GM19023 (cell line): Measurements from ENCODE around the gene SFTPB.
A peak's percentile ranks its signal among the peaks of the same experiment; 100 is the strongest.
"Not testable (repeated sequence)": the region's sequence is repeated elsewhere in the genome, so short reads cannot be mapped to it uniquely, and the experiment has no call there.

Experiments used
- ATAC-seq: cut with Tn5 transposase; IDR thresholded peaks from one replicate; pipeline ENCODE4 v1.9.1; 2021; ENCODE audit warnings: mild to moderate bottlenecking, moderate library complexity; ENCODE audit not compliant: unreplicated experiment

Gene SFTPB

DNA sequence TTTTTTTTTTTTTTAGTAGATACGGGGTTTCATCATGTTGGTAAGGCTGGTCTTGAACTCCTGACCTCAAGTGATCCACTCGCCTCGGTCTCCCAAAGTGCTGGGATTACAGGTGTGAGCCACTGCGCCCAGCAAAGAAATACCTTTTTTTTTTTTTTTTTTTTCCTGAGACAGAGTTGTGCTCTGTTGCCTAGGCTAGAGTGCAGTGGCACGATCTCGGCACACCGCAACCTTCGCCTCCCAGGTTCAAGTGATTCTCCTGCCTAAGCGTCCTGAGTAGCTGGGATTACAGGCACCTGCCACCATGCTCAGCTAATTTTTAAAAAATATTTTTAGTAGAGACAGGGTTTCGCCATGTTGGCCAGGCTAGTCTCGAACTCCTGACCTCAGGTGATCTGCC is 7.7 kb downstream of the SFTPB start:
- ATAC-seq = not testable (repeated sequence)

DNA sequence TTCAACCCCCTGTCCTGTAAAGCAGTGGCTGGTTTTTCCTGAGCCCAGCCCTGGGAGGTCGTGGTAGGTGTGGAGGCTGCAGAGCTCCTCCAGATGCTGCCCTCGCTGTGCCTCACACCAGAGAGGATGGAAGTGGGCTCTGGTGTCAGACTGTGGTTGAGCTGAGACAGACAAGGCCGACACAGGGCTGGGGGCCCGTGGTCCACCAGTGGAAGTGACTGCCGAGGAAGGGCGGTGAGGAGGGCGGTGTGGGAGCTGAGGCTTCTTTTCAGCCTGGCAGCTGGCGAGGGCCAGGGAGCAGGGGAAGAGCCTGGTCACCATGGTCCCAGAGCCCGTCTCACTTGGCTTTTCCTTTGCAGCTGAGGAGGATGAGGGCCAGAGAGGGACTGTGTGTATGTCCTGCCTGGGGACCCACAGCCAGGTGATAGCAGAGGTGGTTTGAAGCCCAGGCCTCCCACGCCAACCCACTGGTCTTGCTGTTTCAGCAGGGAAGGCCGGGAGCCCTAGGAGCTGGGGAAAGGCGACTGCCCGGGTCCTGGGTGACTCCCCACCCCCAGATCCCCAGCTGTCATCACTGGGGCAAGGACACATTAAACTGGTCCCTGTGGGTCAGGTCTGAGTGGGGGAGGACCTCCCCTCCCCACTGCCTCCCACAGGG is 8.5 kb downstream of the SFTPB start:
- no peak for ATAC-seq

DNA sequence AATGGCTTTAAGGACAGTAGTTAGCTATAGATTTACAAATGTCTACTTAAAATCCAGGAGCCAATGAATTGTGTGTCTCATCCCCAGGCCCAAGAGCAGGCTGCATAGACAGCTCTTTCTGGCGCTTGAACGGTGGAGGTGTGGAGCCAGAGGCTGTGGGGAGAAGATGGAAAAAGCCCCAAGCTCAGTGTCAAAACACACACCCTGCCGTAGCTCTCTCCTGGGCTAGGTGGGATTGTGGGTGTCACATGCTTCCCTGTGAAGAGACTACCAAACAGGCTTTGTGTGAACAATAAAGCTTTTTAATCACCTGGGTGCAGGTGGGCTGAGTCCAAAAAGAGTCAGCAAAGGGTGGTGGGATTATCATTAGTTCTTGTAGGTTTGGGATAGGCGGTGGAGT is 10.6 kb downstream of the SFTPB start:
- ATAC-seq = not testable (repeated sequence)

DNA sequence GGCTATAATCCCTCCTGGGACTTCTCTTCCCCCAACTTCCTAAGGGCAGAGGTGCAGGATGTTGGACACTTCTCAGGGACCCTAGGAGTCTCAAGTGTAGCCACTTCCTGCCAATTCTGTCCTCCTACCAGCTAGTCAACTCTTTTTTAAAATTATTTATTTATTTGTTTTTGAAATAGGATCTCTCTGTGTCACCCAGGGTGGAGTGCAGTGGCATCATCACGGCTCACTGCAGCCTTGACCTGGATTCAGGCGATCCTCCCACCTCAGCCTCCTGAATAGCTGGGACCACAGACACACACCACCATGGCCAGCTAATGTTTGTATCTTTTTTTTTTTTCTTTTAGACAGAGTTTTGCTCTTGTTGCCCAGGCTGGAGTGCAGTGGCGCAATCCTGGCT is 11.5 kb downstream of the SFTPB start:
- ATAC-seq = no peak

DNA sequence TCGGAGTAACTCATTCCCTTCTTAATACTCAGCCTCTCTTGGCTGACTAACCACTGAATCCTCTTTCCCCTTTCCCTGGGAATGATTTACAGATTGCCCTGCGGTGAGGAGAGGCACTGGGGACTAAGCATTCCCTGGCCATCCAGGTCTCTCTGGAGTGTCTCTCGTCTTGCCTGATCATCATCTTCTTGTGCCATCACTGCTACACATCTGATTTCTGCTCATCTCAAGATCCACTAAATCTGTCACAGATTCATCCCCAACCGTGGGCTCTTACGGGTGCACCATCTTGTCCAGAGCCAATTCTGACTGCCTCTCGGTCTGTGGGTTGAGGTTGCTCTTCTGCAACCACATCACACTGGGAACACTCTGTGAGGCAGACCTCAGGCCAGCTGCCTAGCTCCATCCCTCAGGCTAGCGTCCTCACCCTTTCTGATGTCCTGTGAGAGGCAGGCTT is 12.0 kb downstream of the SFTPB start:
- no peak for ATAC-seq

DNA sequence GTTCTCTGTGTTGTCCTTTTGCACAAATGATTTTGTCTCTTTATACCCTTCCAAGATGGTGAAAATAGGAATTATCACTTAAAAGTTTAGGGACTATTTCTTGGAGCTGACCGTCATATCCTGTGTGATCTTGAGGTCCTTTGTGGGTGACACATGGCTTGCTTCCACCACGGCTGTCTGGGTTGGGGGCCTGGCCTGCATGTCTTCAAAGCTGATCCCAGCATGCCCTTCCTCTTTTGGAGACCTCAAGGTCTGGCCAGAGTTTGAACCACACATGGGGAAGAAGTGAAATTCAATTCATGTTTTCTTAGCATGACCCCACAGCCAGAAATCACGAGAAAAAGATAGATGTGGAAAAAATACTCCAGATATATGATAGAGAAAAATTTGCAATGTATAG is 14.0 kb downstream of the SFTPB start:
- no peak for ATAC-seq

DNA sequence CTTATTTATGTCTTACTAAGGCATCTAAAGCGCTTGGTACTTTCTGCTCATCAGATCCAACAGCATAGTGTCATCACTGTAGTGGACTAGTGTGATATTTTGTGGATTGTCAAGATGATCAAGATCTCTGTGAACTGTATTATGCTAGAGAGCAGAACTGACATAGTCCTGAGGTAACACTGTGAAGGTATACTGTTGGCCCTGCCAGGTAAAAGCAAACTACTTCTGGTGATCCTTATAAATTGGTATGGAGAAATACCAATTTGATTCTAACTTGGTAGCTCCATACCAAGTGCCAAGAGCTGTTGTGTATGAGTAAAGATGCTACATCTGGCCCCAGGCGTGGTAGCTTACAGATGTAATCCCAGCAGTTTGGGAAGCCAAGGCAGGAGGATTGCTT is 15.9 kb downstream of the SFTPB start:
- ATAC-seq = no peak

DNA sequence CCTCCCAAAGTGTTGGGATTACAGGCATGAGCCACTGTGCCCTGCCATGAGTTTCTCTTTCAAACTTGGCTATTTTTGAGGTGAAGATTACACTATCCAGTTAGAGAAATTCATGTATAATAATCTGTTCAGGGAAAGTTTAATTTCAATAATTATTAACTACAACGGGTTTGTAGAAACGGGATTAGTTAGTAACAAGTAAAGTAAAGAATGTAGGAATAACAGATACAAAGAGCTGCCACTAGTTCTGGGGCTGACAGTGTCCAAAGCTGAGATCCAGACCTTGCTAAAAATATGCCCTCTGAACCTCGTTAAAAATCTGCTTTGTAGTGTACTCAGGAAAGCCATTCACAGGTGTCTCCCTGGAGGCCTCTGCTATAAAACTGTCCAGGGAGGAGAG is 16.9 kb downstream of the SFTPB start:
- no peak for ATAC-seq

DNA sequence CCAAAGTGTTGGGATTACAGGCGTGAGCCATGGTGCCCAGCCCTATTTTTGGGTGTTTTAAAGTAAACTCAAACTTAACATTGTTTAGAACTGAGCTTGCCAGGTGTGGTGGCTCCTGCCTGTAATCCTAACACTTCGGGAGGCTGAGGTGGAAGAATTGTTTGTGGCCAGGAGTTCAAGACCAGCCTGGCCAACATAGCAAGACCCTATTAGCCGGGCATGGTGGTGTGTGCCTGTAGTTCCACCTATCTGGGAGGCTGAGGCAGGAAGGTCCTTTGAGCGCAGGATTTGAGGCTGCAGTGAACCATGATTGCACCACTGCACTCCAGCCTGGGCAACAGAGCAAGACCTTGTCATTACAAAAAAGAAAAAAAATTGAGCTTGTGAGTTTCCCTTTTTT is 17.5 kb downstream of the SFTPB start:
- no peak for ATAC-seq

DNA sequence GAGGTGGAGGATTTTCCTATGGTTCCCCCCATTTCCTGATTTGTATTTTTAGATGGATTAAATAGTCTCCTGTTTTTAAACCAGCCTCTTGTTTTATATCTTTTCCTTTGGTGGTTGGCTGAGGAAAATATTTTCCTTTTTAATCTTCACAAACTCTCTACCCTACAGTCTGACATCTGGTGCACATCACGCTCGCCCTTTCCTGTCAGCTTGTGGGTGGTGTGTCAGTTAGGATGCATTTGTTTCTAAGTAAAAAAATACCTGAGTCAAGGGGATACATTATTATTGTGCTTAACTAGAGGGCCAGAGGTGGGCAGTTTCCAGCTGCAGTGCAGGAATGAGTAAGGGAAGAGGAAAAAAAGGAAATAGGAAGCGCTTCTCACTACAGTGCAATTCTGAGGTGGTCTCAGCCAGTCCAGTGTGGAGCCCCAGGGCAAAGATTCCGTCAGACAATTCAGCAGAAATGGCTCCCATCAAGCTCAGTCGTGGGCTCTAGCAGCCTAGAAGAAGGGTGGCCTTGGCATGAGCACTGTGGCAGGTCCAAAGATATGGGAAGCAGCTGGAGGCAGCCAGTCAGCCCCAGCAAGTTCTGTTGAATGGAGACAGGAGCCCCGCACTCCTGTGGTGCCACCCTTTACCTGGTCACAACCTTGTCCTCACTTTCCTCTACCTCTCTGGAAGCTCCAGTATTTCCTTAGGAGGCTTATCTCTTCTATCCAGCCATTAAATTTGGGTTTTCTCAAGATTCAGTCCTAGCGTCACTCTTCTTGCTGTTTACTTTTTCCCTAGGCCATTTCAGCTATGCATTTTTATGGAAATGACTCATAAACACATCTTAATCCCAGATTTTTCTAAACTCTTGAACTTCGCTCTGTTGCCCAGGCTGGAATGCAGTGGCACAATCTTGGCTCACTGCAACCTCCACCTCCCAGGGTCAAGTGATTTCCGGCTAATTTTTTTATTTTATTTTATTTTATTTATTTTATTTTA is 18.5 kb downstream of the SFTPB start:
- ATAC-seq = no peak

DNA sequence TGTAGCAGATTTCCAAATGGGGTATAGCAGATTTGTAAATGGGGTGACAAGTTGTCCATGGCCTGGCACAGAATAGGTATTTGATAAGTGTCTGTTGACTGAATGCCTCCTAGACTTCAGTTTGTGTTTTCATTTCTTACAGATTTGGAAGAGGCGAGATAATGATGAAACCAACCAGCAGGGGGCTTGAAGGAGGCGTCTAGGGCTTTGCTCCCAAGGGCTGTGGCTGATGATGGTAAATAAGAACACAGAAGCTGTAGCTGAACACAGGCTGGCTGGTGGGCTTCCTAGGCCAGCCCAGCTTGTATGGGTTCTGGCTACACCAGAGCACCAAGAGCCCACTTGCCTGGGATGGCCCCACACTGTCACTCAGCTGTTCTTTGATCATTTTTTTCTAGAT is 19.4 kb downstream of the SFTPB start:
- no peak for ATAC-seq

DNA sequence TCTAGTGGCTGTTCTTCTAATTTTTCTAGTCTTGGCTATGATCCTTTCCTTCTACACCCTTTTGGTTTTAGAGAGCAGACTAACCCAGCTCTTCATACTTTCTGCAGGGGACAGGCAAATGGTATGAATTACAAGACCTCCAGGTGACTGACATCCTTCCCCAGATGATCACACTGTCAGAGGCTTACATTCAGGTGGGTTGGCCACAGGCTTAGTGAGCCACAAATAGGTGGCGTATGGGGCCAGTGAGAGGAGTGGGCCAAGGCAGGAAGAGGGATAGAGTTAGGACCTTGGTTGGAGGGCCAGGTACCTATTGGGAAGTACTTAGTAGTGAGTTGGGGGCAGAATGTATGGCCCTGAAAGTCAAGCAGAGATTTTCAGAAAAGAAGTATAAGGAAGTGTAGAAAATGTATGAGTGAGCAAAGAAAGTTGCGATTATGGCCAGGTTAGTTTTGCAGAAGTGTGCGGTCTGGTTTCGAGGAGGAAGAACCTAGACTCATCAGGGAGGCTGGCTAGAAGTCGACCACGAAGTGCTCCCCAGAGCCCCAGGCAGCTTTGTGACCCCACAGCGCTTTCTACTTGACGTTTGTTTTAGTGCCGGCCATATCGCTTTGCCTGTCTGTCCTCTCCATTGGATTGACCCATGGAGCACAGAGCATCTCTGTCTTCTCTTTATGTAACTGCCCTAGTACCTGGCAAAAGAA is 20.0 kb downstream of the SFTPB start:
- peak; percentile 58 for ATAC-seq

DNA sequence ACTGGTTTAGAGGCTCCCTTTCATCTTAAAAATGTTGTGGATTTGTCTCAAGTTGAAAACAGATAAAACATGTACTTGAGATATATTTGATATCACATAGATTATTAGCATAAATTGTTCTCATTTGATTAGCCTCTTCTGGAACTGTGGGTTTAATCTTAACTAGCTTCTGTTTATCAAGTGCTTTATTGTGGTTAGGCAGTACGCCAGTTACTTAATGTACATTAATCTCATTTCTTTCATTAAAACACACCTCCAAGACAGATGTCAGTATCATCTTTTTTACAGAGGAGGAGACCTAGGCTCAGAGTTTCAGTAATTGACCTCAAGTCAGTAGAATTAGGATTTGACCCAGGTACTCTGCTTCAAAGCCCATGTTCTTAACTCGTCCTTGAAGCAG is 21.8 kb downstream of the SFTPB start:
- ATAC-seq = no peak

DNA sequence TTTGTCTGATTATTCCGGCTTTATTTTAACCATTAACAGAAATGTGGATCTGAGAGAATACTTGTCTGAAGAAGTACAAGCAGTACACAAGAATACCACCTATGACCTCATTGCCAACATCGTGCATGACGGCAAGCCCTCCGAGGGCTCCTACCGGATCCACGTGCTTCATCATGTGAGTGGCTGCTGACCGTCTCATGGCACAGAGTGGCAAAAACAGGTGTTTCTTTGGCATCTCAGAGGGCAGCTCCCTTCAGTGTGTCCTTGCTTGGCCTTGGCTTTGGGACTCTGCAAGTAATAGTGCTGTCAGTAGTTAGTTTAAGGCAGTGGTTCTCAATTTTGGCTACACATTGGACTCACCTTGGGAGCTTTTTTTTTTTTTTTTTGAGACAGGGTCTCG is 23.1 kb downstream of the SFTPB start:
- ATAC-seq = no peak

DNA sequence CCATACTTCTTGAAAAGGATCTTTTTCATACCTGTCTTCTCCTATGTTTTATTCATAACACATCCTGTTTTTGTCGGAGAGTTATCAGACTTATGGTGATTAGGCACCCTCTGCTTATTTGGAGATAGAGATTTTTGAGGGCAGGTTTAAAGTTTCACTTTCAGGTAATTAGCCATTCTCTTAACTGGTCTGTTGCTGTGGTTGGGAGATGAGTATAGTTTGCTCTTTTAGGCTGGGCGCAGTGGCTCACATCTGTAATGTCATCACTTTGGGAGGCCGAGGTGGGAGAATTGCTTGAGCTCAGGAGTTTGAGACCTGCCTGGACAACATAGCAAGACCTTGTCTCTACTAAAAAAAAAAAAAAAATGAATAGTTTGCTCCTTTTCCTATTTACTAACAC is 25.3 kb downstream of the SFTPB start:
- no peak for ATAC-seq

DNA sequence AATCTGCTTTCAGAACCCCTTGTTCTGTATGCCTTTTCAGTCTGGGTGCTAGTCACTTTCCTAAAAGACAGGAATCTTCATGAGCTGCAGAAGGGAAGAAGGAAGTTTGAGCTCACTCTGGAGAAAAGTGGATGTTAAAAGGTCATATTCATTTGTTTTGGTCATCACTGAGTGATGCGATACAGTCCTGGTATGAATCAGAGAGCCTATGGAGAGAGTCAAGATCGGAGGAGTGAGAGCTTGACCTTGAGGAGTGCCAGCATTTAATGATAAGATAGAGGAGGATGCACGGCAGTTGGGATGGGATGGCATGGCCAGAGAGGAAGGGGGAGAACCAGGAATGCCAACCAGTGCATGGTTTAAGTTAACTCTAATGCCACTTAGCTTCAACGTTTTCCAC is 32.4 kb downstream of the SFTPB start:
- ATAC-seq = no peak

DNA sequence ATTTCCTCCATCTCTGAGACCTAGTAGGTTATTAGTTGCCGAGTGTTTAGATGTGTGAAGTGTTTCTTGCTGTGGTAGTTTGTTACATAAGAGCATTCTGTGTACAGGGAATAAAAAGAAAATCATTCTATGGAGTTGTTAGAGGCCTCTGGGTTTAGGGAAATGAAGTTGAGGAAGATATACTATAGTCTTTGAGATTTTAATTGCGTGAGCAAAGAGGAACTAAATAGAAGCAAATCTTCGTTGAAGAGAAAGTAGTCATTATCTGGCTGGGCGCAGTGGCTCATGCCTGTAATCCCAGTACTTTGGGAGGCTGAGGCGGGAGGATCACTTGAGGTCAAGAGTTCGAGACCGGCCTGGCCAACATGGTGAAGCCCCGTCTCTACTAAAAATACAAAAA is 33.0 kb downstream of the SFTPB start:
- ATAC-seq = no peak

DNA sequence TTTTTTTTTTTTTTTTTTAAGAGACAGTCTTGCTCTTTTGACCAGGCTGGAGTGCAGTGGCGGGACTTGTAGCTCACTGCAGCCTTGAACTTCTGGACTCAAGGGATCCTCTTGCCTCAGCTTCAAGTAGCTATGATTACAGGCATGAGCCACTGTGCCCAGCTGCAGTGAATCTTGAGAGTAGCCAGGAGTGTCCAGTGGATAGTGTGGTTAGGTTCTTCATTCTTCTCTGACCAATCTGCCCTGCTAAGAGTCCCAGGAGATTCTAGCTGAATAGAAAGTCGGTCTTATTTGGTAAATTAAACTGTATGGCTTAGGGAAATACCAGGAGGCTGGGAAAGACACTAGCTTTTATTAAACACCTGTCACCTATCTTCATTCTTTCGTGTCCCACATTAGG is 36.7 kb downstream of the SFTPB start:
- no peak for ATAC-seq

DNA sequence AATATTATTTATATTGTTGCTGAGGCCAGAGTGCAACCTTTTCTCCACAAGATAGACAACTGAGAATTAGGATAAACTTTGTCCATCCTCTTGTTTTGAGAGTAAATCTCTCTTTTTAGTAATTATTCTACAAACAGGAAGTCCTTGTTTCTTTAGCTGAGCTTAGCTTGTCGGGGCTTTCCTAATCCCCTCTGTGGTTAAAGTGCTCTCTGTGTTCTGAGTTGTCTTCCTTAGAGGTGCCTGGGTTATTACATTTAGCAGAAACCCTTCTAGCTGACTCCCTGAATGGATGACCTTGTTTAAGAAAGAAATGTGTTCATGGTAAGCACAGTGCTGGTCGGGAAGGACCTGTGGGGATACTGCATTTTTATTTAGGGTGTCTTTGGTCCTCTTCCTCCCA is 39.3 kb downstream of the SFTPB start:
- peak; percentile 73 for ATAC-seq

DNA sequence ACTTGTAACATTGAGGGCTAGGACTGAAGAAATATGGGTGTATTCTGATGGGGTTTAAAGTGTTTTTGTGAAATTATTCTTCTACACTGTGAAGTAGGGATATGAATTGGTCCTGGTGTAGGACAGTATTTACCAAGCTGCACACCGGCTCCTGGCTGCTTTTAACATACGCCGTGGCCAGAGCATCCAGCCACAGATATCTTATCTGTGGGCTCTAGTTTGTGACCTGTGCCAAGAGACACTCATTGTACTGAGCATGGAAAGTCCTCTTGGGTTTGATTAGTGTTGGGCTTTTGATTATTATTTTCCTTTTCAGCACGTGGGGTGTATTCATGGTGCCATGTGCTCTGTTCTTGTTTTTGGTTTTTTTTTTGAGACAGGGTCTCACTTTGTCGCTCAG is 44.0 kb downstream of the SFTPB start:
- ATAC-seq = no peak

DNA sequence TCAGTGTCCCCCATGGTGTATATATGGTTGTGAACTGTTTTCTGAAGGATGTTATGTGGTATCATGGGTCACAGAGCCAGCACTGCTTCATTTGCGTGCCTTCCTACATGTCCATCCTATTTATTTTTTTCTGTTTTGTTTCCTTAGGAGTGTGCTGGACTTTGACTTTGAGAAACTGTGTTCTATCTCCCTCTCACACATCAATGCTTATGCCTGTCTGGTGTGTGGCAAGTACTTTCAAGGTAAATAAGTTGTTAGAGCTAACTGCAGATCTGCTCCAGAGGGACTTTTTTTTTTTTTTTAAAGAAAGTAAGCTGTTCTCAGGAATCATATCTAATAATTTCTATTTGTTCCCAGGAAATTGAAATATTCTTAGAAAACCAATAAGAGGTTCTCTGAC is 46.7 kb downstream of the SFTPB start:
- no peak for ATAC-seq

DNA sequence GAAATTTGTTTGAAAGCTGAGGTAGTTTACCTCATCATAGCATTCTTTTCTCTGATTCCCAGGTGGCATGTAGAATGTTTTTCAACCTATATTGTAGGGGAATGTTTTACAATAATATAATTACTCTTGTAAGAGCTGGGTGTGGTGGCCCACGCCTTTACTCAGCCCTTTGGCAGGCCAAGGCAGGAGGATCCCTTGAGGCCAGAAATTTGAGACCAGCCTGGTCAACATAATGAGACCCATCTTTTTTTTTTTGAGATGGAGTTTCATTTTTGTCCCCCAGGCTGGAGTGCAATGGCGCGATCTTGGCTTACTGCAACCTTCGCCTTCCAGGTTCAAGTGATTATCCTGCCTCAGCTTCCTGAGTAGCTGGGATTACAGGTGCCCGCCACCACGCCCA is 48.4 kb downstream of the SFTPB start:
- no peak for ATAC-seq
